ENCODE measurements around the gene LAMB3.
A peak's percentile ranks its signal among the peaks of the same experiment; 100 is the strongest.

Gene LAMB3

DNA sequence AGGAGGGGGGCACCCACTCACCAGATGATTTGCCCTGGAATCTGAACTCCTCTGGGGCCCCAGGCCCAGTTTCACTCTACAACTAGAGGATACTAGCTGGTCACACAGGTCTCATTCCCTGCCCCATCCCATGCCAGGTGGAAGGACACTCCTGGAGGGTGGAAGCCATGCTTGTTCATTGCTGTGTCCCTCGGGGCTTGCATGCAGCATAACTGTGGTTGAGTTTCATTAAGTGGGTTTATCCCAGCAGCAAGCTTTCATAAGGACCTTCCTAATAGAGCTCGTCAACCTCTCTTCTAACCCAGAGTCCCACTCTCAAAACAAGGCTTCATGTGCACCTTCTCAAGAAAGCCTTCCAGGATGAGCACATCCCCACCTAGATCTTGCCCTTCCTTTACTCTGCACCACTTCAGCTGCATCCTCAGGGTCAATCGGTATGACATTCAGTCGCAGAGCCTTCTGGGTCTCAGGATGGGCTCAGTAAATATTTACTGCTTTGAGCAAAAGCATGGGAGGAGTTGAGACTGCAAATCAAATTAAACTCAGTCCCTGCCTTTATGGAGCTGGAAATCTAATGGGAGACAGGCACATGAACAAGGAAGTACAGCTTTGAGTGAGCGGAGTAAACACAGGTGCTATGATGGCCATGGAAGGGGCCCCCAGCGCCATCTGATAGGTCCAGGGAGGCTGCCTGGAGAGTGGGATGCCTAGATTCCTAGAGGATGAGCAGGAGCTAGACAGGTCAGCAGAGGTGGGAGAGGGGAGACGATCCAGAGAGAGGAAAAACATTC lies 32.3 kb downstream of the LAMB3 start:
- no peaks in the 10 kb centered on the region for H3K27me3 ChIP-seq
- H4K20me1 ChIP-seq, result no peaks in the 10 kb centered on the region
- H3K36me3 ChIP-seq, result no peaks in the 10 kb centered on the region
- TF ChIP-seq Cebpa-rat (IDR thresholded peaks at IDR 0.05), result no peak
- no peak overlapping the region for H3K9ac ChIP-seq
- no peak overlapping the region for H3K27ac ChIP-seq
- no peak overlapping the region for H3K4me3 ChIP-seq
- no peaks in the 10 kb centered on the region for H3K9me3 ChIP-seq
- H3K4me2 ChIP-seq, result peak overlapping the region; percentile 64
- peaks cover 27% of the 10 kb centered on the region for H3K4me1 ChIP-seq

DNA sequence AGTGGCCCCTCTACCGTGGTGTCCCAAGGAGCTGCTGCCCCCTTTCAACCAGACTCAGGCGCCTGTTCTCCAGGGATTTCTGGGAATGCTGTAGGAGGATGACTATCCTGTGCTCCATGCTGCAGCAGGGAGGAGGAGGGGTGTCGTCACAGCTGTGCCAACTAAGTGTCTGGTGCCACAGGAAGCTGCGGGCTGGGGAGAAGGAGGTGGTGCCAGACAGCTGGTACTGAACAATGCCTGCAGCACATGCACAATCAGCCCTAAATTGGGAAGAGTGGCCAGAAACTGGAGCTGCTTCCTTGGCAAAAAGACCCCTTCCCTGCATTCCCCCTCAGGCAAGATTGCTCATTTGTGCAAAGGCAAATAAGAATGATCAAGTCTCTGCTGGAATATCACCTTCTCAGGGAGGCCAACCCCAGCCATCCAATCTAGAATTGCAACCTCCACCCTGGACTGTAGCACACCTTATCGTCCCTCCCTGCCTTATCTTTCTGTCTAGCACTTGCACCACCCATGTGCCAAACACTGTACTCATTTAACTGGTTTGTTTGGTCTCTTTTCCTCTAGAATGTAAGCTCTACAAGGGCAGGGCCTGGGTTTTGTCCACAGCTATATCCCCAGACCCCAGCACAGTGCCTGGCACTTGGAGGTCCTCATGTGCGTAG lies 33.3 kb downstream of the LAMB3 start:
- Histone ChIP-seq H3K9me3 (no peaks in the 10 kb centered on the region), H3K4me1 (peaks cover 24% of the 10 kb centered on the region), H3K4me3 (no peak overlapping the region), H4K20me1 (no peaks in the 10 kb centered on the region), H3K27me3 (no peaks in the 10 kb centered on the region), H3K36me3 (no peaks in the 10 kb centered on the region), H3K9ac (no peak overlapping the region), H3K4me2 (peak overlapping the region; percentile 64), H3K27ac (peak overlapping the region; percentile 45; the same call in 1 of the 2 replicates)
- TF ChIP-seq Cebpa-rat (IDR thresholded peaks at IDR 0.05), result no peak

DNA sequence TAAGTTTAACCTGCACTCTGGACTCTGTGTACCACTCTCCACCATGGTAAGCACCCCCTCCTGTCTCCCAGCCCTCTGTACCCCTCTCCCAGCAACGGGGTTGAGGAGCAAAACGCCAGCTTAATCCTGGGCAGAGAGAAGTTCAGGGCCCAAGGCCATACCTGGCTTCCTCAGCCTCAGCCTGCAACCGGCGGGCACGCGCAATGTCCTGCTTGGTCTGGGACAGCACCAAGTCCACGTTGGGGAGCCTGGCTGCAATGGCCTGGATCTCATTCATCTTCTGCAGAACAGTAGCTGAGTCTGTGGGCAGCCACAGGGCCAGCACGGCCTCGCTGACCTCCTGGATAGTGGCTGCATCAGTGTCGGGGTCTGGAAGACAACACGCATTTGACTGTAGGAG lies 33.9 kb downstream of the LAMB3 start:
- H3K27me3 ChIP-seq, result no peaks in the 10 kb centered on the region
- H3K27ac ChIP-seq, result peak overlapping the region; percentile 45; the same call in 1 of the 2 replicates
- H3K4me2 ChIP-seq, result peak overlapping the region; percentile 64
- no peaks in the 10 kb centered on the region for H4K20me1 ChIP-seq
- no peak for TF ChIP-seq Cebpa-rat (IDR thresholded peaks at IDR 0.05)
- no peak overlapping the region for H3K4me3 ChIP-seq
- peaks cover 24% of the 10 kb centered on the region for H3K4me1 ChIP-seq
- H3K9me3 ChIP-seq, result no peaks in the 10 kb centered on the region
- H3K9ac ChIP-seq, result no peak overlapping the region
- H3K36me3 ChIP-seq, result no peaks in the 10 kb centered on the region

DNA sequence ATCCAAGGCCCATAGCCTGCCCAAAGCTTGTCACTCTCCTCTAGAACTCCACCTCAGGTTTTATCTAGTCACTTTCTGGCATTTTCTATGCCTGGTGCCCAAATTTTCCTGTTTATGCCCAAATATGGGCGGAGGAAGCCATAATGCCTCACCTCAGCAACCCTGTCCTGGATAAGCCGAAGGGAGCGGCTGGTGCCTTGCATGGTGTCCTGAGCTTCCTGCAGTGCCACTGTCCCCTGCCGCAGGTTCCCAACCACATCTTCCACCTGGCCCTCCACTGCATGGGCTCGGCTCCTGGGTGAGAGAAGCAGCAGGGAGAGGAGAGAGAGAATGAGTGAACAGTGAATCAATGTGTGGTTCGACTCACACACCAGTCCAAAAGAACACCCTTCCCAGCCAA lies 34.5 kb downstream of the LAMB3 start:
- Histone ChIP-seq H3K9me3 (no peaks in the 10 kb centered on the region), H4K20me1 (no peaks in the 10 kb centered on the region), H3K4me1 (peaks cover 24% of the 10 kb centered on the region), H3K4me3 (no peak overlapping the region), H3K27me3 (no peaks in the 10 kb centered on the region), H3K9ac (no peak overlapping the region), H3K4me2 (no peak overlapping the region), H3K36me3 (no peaks in the 10 kb centered on the region), H3K27ac (no peak overlapping the region)
- no peak for TF ChIP-seq Cebpa-rat (IDR thresholded peaks at IDR 0.05)

DNA sequence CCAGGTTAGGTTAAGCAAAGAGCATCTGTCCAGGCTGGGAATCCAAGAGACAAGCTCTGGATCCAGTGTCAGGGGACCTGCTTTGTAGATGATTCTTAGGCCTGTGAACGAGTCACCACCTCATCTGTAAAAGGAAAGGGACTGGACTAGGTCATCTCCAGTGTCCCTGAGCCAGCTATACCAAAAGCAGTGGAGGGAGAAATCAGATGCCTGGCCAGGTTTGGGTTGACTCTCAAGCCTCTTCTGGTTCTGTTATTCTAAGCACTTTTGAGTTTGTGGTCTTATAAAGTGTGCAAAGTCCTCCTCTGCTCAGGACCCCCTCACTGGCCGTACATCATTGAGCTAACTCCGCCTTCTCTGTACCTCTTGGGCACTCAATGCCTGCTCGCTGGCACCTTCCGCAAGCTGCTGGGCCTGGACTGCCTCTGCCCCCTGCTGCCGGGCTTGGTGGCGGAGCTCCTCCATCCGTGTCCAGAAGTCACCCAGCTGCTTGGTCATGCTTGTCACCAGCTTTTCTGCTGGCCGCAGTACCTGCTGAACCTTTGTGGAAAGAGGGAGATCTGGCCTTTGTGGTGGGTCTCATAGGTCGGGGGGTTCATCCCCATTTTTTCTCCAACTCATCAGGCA lies 35.1 kb downstream of the LAMB3 start:
- H3K4me1 ChIP-seq, result peaks cover 24% of the 10 kb centered on the region
- no peaks in the 10 kb centered on the region for H4K20me1 ChIP-seq
- no peaks in the 10 kb centered on the region for H3K9me3 ChIP-seq
- no peak overlapping the region for H3K4me3 ChIP-seq
- H3K9ac ChIP-seq, result no peak overlapping the region
- no peak for TF ChIP-seq Cebpa-rat (IDR thresholded peaks at IDR 0.05)
- no peak overlapping the region for H3K4me2 ChIP-seq
- no peaks in the 10 kb centered on the region for H3K27me3 ChIP-seq
- no peaks in the 10 kb centered on the region for H3K36me3 ChIP-seq
- no peak overlapping the region for H3K27ac ChIP-seq

DNA sequence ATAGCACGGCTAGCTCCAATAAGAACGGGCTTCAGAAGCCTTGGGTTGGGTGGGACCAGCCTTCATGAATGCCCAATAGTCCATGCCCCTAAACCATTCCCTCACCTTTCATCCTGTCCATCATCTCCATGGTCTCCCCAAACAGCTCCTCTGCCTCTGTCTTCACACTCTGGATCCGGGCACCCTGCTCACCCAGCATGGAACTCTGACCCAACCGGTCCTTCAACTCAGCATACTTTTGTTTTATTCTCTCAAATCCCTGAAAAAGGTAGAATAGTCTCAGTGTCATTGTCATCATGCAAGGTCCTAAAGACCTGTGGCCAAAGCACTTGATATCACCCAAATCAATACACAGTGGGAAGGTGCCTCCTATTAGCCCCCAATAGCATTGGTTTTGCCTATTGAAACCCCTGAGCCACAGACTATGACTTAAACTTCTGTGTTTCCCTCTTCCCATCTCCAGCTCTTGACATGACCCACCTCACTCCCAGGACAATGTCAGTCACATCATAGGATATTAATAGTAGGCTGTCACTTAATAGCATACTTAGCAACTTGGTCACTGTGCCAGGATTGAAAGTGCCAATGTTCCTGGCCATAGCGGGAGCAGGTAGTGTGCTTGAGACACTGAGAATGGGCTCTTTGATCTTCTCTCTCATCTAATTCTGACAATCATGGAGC lies 35.7 kb downstream of the LAMB3 start:
- H3K4me3 ChIP-seq, result no peak overlapping the region
- H3K9me3 ChIP-seq, result no peaks in the 10 kb centered on the region
- H3K9ac ChIP-seq, result no peak overlapping the region
- no peaks in the 10 kb centered on the region for H3K36me3 ChIP-seq
- no peaks in the 10 kb centered on the region for H3K27me3 ChIP-seq
- no peak overlapping the region for H3K27ac ChIP-seq
- TF ChIP-seq Cebpa-rat (IDR thresholded peaks at IDR 0.05), result no peak
- no peak overlapping the region for H3K4me2 ChIP-seq
- H4K20me1 ChIP-seq, result no peaks in the 10 kb centered on the region
- H3K4me1 ChIP-seq, result peaks cover 29% of the 10 kb centered on the region

DNA sequence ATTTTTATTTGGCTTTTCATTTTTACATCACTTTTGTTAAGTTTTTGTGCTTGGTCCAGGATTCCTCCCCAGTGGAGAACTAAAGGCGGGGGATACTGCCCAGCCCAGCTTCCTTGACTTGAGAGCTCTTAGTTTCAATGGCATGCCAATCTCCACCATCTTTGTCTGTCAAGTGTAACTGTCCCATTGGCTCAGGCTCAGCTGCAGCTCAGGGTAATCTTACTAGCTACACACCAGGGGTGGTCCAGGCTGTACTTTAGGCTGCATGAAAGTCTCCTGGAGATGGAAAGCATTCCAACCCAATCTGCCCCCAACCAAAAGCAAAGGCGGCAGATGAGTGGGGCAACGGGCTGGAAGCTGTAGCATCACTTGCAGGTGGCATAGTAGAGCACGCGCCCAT lies 37.3 kb downstream of the LAMB3 start:
- H3K9ac ChIP-seq, result no peak overlapping the region
- H3K27ac ChIP-seq, result no peak overlapping the region
- no peaks in the 10 kb centered on the region for H4K20me1 ChIP-seq
- H3K27me3 ChIP-seq, result no peaks in the 10 kb centered on the region
- peaks cover 28% of the 10 kb centered on the region for H3K4me1 ChIP-seq
- H3K4me3 ChIP-seq, result no peak overlapping the region
- no peaks in the 10 kb centered on the region for H3K9me3 ChIP-seq
- no peak overlapping the region for H3K4me2 ChIP-seq
- no peaks in the 10 kb centered on the region for H3K36me3 ChIP-seq
- TF ChIP-seq Cebpa-rat (IDR thresholded peaks at IDR 0.05), result no peak

DNA sequence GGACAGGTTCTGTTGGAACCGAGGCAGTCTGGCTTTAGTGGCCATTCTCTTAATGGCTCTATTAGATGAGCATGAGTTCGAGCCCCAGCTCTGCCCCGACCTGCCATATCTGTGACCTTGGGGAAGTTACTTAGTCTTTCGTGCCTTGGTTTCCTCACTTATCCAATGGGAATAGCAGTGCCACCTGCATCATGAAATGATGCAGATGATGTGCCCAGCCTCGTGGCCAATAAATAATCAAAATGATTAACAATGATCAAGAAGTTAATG lies 38.1 kb downstream of the LAMB3 start:
- Histone ChIP-seq H3K36me3 (no peaks in the 10 kb centered on the region), H3K9me3 (no peaks in the 10 kb centered on the region), H3K4me3 (no peak overlapping the region), H4K20me1 (no peaks in the 10 kb centered on the region), H3K4me1 (peaks cover 20% of the 10 kb centered on the region), H3K4me2 (no peak overlapping the region), H3K27ac (no peak overlapping the region), H3K9ac (no peak overlapping the region), H3K27me3 (no peaks in the 10 kb centered on the region)
- no peak for TF ChIP-seq Cebpa-rat (IDR thresholded peaks at IDR 0.05)

DNA sequence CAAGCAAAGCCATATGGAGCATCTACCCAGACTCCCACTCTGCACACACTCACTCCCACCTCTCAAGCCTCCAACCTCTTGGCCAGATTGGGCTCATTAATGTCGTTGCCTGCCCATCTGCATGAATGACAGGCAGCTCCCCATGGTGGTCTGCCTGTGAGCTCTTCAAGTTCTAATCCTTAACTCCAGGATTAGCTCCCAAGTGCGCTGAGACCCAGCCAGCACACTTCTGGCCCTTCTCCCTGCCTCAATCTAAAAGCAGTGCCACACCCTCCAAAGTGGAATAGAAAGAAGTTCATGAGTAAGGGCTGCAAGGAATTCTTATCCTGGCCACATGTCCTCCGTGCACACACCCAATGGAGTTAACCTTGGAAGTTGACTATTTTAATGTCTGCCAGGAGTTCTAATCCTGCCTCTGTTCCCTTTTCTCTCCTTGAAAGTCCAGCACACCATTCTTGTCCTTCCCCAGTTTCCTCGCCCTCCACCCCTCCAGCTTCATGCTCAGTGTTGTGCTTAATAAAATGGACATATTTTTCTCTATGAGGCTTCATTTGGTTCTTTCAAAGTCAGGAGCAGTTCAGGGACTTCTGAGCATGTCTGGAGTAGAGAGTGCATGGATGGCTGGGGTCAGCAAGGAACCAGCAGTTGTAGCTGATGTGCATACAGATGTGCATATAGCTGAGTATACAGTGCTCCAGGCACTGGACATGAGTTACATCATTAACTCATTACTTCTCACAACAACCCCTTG lies 38.6 kb downstream of the LAMB3 start:
- Histone ChIP-seq H3K36me3 (no peaks in the 10 kb centered on the region), H3K27me3 (no peaks in the 10 kb centered on the region)
- TF ChIP-seq Cebpa-rat (IDR thresholded peaks at IDR 0.05), result no peak

More for the DNA sequence above, 38.6 kb downstream of the LAMB3 start:
- no peak overlapping the region for H3K9ac ChIP-seq
- H3K4me3 ChIP-seq, result no peak overlapping the region
- H4K20me1 ChIP-seq, result no peaks in the 10 kb centered on the region
- no peak overlapping the region for H3K4me2 ChIP-seq
- H3K9me3 ChIP-seq, result no peaks in the 10 kb centered on the region
- H3K27ac ChIP-seq, result no peak overlapping the region
- peaks cover 15% of the 10 kb centered on the region for H3K4me1 ChIP-seq

All from BLaER1 (cell line).